ENCODE results near the gene HIRA. TPM values are rescaled to one million over a fixed set of nuclear protein-coding genes. Genes with fewer than 3 reads are reported as not detected.

HIRA gene
- total RNA-seq, 1 experiment from 2014 or later, result 24.3 TPM

- peaks cover 58% of the 10 kb centered on the region for H3K36me3 Mint-ChIP-seq (ENCODE audit: insufficient read depth, unreplicated experiment)
- TF ChIP-seq, protein P1, sequence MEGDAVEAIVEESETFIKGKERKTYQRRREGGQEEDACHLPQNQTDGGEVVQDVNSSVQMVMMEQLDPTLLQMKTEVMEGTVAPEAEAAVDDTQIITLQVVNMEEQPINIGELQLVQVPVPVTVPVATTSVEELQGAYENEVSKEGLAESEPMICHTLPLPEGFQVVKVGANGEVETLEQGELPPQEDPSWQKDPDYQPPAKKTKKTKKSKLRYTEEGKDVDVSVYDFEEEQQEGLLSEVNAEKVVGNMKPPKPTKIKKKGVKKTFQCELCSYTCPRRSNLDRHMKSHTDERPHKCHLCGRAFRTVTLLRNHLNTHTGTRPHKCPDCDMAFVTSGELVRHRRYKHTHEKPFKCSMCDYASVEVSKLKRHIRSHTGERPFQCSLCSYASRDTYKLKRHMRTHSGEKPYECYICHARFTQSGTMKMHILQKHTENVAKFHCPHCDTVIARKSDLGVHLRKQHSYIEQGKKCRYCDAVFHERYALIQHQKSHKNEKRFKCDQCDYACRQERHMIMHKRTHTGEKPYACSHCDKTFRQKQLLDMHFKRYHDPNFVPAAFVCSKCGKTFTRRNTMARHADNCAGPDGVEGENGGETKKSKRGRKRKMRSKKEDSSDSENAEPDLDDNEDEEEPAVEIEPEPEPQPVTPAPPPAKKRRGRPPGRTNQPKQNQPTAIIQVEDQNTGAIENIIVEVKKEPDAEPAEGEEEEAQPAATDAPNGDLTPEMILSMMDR (IDR thresholded peaks at IDR 0.05; ENCODE audit: unreplicated experiment), result no peak
- CTCF ChIA-PET, result interaction anchor here (0.8 kb wide), 1 partner anchor 50 kb away, joined by 4 read pairs; no protein-coding TSS in a partner anchor
- H3K9me3 Mint-ChIP-seq (ENCODE audit: unreplicated experiment), result no peaks in the 10 kb centered on the region
- no peaks in the 10 kb centered on the region for H3K4me1 Mint-ChIP-seq (ENCODE audit: insufficient read depth, unreplicated experiment)
- no peak for DNase-seq (ENCODE audit: unreplicated experiment)
- H3K27ac Mint-ChIP-seq (ENCODE audit: low read depth, unreplicated experiment), result peak overlapping the region; percentile 86
- POLR2A ChIA-PET, result interaction anchor here (0.7 to 1.4 kb wide), 3 partner anchors 15 to 39 kb away, joined by 3 read pairs; no protein-coding TSS in a partner anchor
- intact Hi-C loops (cut with micrococcal nuclease), result no loop called here
- no peak overlapping the region for H3K4me3 Mint-ChIP-seq (ENCODE audit: unreplicated experiment)
- no TSS peak for BruUV-seq (replicated peaks)
- no peaks in the 10 kb centered on the region for H3K27me3 Mint-ChIP-seq (ENCODE audit: insufficient read depth, unreplicated experiment)
Measured at GRCh38 chr22:19349778-19350475, 81.6 kb downstream of the HIRA start.

DNA sequence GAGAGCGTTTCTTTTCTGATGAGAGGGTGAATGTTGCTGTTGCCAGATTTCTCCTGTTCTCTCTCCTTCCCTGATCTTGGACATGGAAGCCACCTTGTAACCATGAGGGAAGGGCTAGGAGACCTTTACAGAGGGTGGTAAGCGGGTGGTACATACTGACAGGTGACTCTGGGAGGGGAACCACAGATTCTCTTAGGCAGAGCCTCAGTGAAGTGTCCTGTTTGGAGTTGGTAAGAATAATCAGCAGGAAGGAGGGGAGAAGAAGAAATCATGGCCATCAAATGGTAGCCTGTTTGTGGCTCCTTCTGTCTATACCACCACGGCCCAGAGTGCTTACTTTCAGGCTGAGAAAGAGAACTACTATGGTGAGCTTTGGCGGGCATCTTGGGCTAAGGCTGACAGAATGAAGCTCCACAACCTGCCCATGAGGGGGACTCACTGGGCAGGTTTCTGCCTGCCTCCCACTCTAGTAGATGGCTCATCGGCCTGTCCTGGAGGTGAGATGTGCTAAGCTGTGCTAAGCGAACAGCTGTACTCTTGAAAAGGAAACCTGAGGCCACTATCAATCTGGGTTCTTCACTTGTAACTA, 84.8 kb downstream of the HIRA start:
- Mint-ChIP-seq H3K36me3 (ENCODE audit: insufficient read depth, unreplicated experiment) (peaks cover 61% of the 10 kb centered on the region), H3K27me3 (ENCODE audit: insufficient read depth, unreplicated experiment) (no peaks in the 10 kb centered on the region), H3K9me3 (ENCODE audit: unreplicated experiment) (no peaks in the 10 kb centered on the region), H3K4me1 (ENCODE audit: insufficient read depth, unreplicated experiment) (no peaks in the 10 kb centered on the region), H3K4me3 (ENCODE audit: unreplicated experiment) (no peak overlapping the region), H3K27ac (ENCODE audit: low read depth, unreplicated experiment) (no peak overlapping the region)
- ChIA-PET POLR2A (no interaction called here), CTCF (interaction anchor here (1.4 kb wide), 1 partner anchor 18 kb away, joined by 5 read pairs; no protein-coding TSS in a partner anchor)
- TF ChIP-seq, protein P1 (IDR thresholded peaks at IDR 0.05; ENCODE audit: unreplicated experiment), result no peak
- intact Hi-C loops (cut with micrococcal nuclease), result no loop called here
- DNase-seq (ENCODE audit: unreplicated experiment), result no peak
- no TSS peak for BruUV-seq (replicated peaks)

DNA sequence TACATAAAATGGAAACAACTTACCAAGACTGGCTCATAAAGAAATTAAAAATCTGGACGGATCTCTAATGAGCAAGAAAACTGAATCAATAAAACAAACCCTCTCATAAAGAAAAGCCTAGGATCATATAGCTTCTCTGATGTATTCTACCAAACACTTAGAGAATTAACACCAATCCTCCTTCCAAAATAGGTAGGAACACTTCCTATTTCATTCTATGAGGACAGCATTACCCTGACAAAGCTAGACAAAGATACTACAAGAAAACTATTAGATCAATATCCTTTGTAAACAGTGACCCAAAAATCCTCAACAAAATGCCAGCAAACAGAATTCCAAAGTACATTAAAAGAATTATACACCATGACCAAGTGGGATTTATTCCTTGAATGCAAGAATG, 87.1 kb downstream of the HIRA start:
- BruUV-seq (replicated peaks), result no TSS peak
- H3K36me3 Mint-ChIP-seq (ENCODE audit: insufficient read depth, unreplicated experiment), result peaks cover 72% of the 10 kb centered on the region
- H3K4me1 Mint-ChIP-seq (ENCODE audit: insufficient read depth, unreplicated experiment), result no peaks in the 10 kb centered on the region
- no peak for DNase-seq (ENCODE audit: unreplicated experiment)
- no peaks in the 10 kb centered on the region for H3K9me3 Mint-ChIP-seq (ENCODE audit: unreplicated experiment)
- no peak overlapping the region for H3K27ac Mint-ChIP-seq (ENCODE audit: low read depth, unreplicated experiment)
- ChIA-PET POLR2A (interaction anchor here (0.6 kb wide), 1 partner anchor 50 kb away, joined by 3 read pairs; no protein-coding TSS in a partner anchor), CTCF (interaction anchor here (0.9 kb wide), 1 partner anchor 130 kb away, joined by 3 read pairs; no protein-coding TSS in a partner anchor)
- H3K27me3 Mint-ChIP-seq (ENCODE audit: insufficient read depth, unreplicated experiment), result no peaks in the 10 kb centered on the region
- intact Hi-C loops (cut with micrococcal nuclease), result no loop called here
- TF ChIP-seq, protein P1 (IDR thresholded peaks at IDR 0.05; ENCODE audit: unreplicated experiment), result no peak
- H3K4me3 Mint-ChIP-seq (ENCODE audit: unreplicated experiment), result no peak overlapping the region

- CTCF ChIA-PET, result interaction anchor here (0.6 kb wide), 1 partner anchor 9 kb away, joined by 3 read pairs; no protein-coding TSS in a partner anchor
- intact Hi-C loops (cut with micrococcal nuclease), result no loop called here
Measured at GRCh38 chr22:19343470-19343869, 88.1 kb downstream of the HIRA start.

More at GRCh38 chr22:19343470-19343869, 88.1 kb downstream of the HIRA start:
- no peaks in the 10 kb centered on the region for H3K4me1 Mint-ChIP-seq (ENCODE audit: insufficient read depth, unreplicated experiment)
- POLR2A ChIA-PET, result no interaction called here
- TF ChIP-seq, protein P1 (IDR thresholded peaks at IDR 0.05; ENCODE audit: unreplicated experiment), result no peak
- no peak for DNase-seq (ENCODE audit: unreplicated experiment)
- H3K9me3 Mint-ChIP-seq (ENCODE audit: unreplicated experiment), result no peaks in the 10 kb centered on the region
- H3K27ac Mint-ChIP-seq (ENCODE audit: low read depth, unreplicated experiment), result no peak overlapping the region
- BruUV-seq (replicated peaks), result no TSS peak
- H3K4me3 Mint-ChIP-seq (ENCODE audit: unreplicated experiment), result no peak overlapping the region
- H3K27me3 Mint-ChIP-seq (ENCODE audit: insufficient read depth, unreplicated experiment), result no peaks in the 10 kb centered on the region
- H3K36me3 Mint-ChIP-seq (ENCODE audit: insufficient read depth, unreplicated experiment), result peaks cover 71% of the 10 kb centered on the region

Data from MCF 10A (cell line).